Lower leg skin (tissue), 4 donors: ENCODE results near the gene SP3. TPM values are rescaled to one million over a fixed set of nuclear protein-coding genes. Genes with fewer than 3 reads are reported as not detected.
"Not testable (repeated sequence)": the region's sequence is repeated elsewhere in the genome, so short reads cannot be mapped to it uniquely, and the experiment has no call there.

Experiments
- DNase-seq, 2 donors: peaks; one replicate each; pipeline ENCODE4 v3.0.0-alpha.2; 2019; ENCODE audit warnings: low spot score in 2 of 2
- H3K4me3 ChIP-seq: fragments of 200-600 bp; sonication (generic); 2 replicates; pipeline ENCODE4 v1.5.1; 2017; ENCODE audit warnings: mild to moderate bottlenecking, low read depth; ENCODE audit not compliant: poor library complexity, severe bottlenecking
- CTCF ChIP-seq, 3 donors: fragments of 450-650 bp; IDR thresholded peaks; one replicate each; pipeline ENCODE4 v1.5.1; 2016; ENCODE audit warnings: antibody characterized with exemption in 3 of 3, mild to moderate bottlenecking in 3 of 3, moderate library complexity in 2 of 3
- POLR2A ChIP-seq, 2 donors: fragments of 450-650 bp; IDR thresholded peaks; one replicate each; pipeline ENCODE4 v1.6.1; 2016 to 2017; ENCODE audit warnings: antibody characterized with exemption in 2 of 2, mild to moderate bottlenecking in 1 of 2, moderate library complexity in 1 of 2
- WGBS, 2 donors: methylation state at CpG; one replicate each; pipeline ENCODE4 v1.1.5; 2018; 5-methylcytosine and 5-hydroxymethylcytosine counted together
- intact Hi-C: fragments of 100-400 bp; cut with DNase I; formaldehyde crosslinking; loops from one replicate; pipeline ENCODE4 v1.15.0; 2023; ENCODE audit warnings: low total_unique reads
- total RNA-seq, 4 donors: library from RNA; depleted of rRNA; stranded (reverse); fragments of >200 nt; gene quantifications; one replicate each; pipeline ENCODE4 v1.1.0, GENCODE V29; 2016

SP3 gene
- total RNA-seq, 4 donors from 2014 or later = 99.1 to 209 (median 124) TPM

GRCh38 chr2:173891315-173892037 lies 73.7 kb downstream of the SP3 start:
- H3K4me3 ChIP-seq = no peak overlapping the region
- intact Hi-C loops = no loop called here
- 93 to 97% methylated on average over 2 of the region's 2 CpGs for WGBS, 2 donors
- DNase-seq = no peak
- TF ChIP-seq POLR2A (IDR thresholded peaks at IDR 0.05) (no peak), CTCF (IDR thresholded peaks at IDR 0.05) (no peak)

- intact Hi-C loops, DNase-seq: not testable (repeated sequence)
- WGBS, 2 donors = 92% methylated on average over 1 of the region's 1 CpG
Observed at GRCh38 chr2:173889464-173889863, 75.7 kb downstream of the SP3 start.

GRCh38 chr2:173886613-173887012 lies 78.6 kb downstream of the SP3 start:
- H3K4me3 ChIP-seq = no peak overlapping the region
- intact Hi-C loops = no loop called here
- DNase-seq = no peak
- 93 to 96% methylated on average over 3 of the region's 3 CpGs for WGBS, 2 donors
- no peak for TF ChIP-seq CTCF (IDR thresholded peaks at IDR 0.05)
- no peak for TF ChIP-seq POLR2A (IDR thresholded peaks at IDR 0.05)

More at GRCh38 chr2:173889464-173889863, 75.7 kb downstream of the SP3 start:
- H3K4me3 ChIP-seq = not testable (repeated sequence)

- TF ChIP-seq POLR2A (IDR thresholded peaks at IDR 0.05) (no peak), CTCF (IDR thresholded peaks at IDR 0.05) (no peak)
- WGBS, 2 donors = 65 to 69% methylated on average over 2 of the region's 2 CpGs
- H3K4me3 ChIP-seq = no peak overlapping the region
- no peak for DNase-seq
- intact Hi-C loops = no loop called here
Observed at GRCh38 chr2:173884025-173884802, 81.0 kb downstream of the SP3 start.

- intact Hi-C loops = no loop called here
- WGBS, 2 donors = 80 to 81% methylated on average over 3 of the region's 3 CpGs
- no peak for DNase-seq
- H3K4me3 ChIP-seq = no peak overlapping the region
- TF ChIP-seq POLR2A (IDR thresholded peaks at IDR 0.05) (no peak), CTCF (IDR thresholded peaks at IDR 0.05) (no peak)
Observed at GRCh38 chr2:173881886-173882285, 83.3 kb downstream of the SP3 start.

GRCh38 chr2:173881461-173881860 lies 83.7 kb downstream of the SP3 start:
- peak in 1 of 2 donors; percentile 40 for DNase-seq
- TF ChIP-seq CTCF (IDR thresholded peaks at IDR 0.05) = no peak
- no peak for TF ChIP-seq POLR2A (IDR thresholded peaks at IDR 0.05)
- WGBS, 2 donors = 38 to 40% methylated on average over 4 of the region's 4 CpGs
- no peak overlapping the region for H3K4me3 ChIP-seq
- intact Hi-C loops = no loop called here
